ENCODE results near the gene AHCYL2.
"Not testable (repeated sequence)": the region's sequence is repeated elsewhere in the genome, so short reads cannot be mapped to it uniquely, and the experiment has no call there.

AHCYL2 gene

DNA sequence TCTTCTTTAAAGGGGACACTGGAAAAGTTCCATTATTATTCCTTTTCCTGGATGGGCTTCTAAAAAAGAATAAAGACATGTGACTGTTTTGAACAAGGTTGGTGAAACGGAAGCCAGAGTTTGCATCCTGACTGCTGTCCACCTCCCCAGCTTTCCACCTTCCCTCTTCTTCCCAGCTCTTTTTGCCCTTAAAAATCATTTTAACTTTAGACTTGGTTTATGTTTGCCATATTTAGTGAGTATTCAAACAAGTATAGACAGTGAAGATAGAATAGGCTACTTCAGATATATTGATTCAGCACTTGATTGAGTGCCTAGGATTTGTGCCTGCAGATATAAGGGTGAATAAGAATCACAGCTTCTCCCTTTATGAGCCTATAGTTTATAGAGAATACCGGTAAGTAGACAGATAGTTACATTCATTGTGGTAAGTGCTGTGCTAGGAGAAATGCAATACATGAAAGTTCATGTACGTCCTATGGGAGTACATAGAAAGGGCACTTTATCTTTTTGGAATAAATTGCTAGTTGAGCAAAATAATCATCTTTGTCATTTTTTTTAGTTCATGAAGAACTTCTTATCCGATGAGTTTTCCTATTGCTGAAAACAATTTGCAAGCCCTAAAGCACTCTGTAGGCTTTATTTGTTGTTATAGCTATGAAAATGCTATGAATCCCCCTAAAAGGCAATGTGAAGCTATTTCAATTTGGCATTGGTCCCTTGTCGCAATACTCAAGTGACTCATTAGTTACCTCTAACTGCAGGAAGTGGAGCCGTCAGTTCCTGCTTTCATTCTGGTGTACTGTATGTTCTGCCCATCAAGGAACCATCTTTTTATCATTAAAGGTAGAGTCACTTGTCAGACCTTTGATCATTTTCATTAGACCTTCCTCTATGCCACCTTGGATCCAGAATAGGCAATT, 152.2 kb downstream of the AHCYL2 start:
- DNase-seq (ENCODE audit: low read depth in 1 of 2, low spot score in 1 of 2) = no peak

DNA sequence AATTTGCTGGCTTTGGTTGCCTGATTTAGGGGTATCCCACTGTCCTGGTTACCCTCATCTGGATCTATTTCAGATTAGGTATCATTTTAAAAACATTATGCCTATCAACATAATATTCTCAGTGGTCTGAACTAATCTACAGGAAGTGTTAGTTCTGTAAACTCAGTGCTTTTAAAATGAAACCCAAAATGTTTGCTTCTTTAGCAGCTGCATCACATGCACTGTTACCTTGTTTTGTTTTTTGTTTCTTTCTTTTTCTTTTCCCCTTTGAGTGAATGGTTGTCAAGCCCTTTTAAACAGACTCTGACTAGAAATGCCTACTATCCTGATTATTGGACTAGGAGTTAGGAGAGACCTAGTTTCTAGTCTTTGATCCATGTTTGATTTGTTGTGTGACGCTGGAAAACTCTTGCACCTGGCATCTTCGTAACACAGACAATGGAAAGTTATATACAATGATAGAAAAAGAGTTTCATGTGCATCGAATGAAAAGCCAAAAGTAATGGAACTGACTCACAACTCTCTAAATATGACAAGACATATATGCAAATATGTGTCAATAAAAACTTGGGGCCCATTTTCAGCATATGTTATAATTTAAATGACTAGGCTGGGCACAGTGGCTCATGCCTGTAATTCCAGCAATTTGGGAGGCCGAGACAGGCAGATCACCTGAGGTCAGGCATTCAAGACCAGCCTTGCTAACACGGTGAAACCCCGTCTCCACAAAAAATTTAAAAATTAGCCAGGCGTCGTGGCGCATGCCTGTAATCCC, 157.1 kb downstream of the AHCYL2 start:
- DNase-seq (ENCODE audit: low read depth in 1 of 2, low spot score in 1 of 2) = no peak

DNA sequence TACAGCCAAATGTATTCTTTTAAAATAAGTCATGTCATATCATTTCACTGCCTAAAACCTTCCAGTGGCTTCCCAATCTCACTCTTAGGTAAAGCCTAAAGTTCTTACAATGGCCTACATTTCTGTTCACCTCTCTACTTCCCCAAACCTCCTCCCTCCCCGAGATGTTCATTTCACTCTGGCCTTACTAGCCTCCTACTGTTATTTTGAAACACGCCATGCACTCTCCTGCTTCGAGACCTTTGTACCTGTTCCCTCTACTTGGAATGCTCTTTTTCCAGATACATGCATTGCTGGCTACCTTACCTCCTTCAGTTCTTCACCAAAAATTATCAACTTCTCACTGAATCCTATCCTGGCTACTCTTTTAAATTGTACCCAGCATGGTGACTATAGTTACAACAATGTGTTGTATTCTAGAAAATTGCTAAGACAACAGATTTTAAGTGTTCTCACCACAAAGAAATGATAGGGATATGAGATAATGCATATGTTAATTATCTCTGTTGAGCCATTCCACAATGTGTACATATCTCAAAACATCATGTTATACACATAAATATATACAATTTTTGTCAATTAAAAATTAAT, 158.8 kb downstream of the AHCYL2 start:
- DNase-seq (ENCODE audit: low read depth in 1 of 2, low spot score in 1 of 2) = no peak

DNA sequence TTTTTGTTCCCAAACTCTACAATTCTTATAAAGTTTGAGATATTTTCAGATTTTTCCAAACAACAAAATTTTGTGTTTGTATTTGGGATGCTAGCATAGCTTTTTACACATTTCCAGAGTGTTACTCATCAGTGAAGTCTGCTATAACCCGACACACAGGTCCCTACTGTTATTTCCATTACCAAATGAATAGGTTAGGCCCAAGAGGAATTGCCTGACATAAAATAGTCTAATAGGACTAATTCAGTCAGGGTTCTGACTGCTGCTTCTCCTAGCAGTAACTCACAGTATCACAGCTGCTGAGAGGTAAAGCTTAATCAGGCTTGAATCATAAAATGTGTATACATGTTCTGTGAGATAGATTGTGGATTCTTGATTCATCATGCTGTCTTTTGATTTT, 160.3 kb downstream of the AHCYL2 start:
- no peak for DNase-seq (ENCODE audit: low read depth in 1 of 2, low spot score in 1 of 2)

DNA sequence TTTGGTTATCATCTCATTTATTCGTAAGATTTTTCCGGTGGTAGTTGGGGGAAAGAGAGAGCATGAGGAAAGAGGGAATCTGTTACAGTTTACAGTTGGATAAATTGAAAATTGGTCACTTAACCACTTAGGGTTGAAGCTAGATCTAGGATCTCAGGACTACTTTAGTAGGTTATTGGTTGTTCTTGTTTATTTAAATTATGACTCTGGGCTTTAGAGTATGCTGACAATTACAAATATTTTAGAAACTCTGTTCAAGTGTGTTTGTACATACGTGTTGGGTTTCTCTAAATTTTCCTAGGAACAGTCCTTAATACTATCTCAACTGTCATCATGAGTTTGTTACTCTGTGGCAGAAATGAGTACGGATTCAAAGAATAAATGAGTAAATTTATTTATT, 160.8 kb downstream of the AHCYL2 start:
- no peak for DNase-seq (ENCODE audit: low read depth in 1 of 2, low spot score in 1 of 2)

DNA sequence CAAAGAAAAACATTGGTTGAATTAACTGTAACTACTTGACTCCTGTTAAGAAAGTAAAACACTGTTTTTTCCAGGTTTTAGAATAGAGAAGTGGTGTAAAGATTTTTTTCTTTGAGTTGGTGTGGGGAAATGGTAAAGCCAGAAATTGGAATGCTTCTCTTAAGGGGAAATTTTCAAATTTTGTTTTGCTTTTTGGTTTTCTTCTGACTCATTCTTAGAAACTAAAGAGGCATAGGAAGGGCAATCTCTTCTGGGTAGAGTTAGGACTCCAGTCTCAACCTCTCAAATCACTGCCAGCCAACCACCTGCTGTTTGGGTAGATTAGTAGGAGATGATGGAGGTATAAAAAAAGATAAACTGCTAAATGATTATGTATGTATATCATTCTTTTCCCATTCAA, 161.7 kb downstream of the AHCYL2 start:
- DNase-seq (ENCODE audit: low read depth in 1 of 2, low spot score in 1 of 2) = no peak

DNA sequence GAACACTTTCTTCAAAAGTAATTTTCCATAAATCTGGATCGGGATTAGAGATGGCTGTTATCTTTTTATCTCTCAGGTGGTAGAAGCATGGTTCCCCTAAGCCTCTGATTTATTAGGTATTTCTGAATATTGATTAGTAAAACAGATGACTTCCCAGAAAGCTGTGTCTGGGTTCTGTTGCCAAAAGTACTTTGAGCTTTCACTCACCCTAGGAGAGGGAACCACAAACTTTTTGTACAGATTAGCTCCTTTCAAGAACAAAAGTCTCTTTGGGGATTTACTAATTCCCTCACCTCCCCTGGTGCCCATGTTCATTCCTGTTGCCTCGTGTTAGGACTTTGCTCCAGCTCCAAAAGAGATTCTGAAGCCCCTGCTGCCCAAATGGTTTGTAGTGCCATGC, 162.7 kb downstream of the AHCYL2 start:
- no peak for DNase-seq (ENCODE audit: low read depth in 1 of 2, low spot score in 1 of 2)

DNA sequence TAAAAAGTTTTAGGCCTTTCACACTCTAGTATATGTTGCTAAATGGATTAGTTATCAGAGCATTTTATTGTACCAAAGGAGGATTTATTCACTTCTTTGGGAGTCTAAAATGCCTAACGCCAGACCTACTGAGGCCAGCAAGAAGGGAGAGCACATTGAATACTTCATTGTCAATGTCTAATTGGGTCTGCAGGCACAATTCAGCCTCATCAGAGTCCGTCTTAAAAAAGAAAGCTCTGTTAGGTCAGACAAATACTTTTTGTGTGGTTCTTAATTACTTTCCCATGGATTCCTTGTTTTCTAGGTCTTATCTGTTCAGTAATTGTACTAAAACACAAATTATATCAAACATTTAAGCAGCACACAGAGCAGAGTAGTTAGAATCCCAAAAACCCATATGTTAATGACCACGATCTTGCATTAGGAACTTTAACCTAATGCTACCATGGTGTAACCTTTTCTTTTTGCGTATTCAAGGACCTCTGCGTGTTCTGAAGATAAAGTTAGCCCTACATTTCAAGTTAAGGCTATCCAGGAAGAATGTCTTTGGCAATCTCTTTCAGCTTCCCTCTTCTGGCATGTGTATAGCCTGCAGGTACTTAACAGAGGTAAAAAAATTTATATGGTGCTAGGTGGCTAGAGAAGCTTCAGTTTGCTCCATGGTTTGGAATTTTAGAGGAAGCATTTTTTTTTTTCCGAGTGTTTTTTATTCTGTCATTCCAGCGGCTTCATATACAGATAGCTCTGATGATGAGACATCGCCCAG, 163.7 kb downstream of the AHCYL2 start:
- DNase-seq (ENCODE audit: low read depth in 1 of 2, low spot score in 1 of 2) = no peak

DNA sequence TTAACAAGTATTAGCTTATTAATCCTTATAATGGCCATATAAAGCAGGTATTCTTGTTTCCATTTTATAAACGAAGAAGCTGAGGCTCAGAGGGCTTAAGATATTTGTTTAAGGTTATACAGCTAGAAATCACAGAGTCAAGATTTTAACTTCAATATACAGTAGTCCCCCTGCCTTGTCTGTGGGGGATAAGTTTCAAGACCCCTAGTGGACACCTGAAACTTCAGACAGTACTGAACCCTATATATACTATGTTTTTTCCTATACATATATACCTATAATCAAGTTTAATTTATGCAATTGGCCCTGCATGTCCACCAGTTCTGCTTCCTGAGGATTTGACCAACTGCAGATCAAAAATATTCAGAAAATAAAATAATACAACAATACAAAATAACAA, 165.0 kb downstream of the AHCYL2 start:
- no peak for DNase-seq (ENCODE audit: low read depth in 1 of 2, low spot score in 1 of 2)

DNA sequence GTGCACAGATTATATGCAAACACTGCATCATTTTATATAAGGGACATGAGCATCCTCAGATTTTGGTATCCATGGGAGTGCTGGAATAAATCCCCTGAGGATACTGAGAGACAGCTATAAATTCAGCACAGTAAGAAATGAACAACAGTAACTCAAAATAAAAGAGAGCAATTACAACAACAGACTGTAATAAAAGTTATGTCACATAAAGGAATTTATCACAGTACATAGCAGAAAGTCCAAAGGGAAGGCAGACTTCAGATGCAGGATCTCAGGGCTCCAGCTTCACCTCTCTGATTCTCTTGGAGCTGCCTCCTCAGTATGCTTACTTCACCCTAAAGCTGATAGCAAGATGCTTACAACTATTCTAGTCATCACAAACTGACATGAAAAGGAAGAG, 165.5 kb downstream of the AHCYL2 start:
- no peak for DNase-seq (ENCODE audit: low read depth in 1 of 2, low spot score in 1 of 2)

DNA sequence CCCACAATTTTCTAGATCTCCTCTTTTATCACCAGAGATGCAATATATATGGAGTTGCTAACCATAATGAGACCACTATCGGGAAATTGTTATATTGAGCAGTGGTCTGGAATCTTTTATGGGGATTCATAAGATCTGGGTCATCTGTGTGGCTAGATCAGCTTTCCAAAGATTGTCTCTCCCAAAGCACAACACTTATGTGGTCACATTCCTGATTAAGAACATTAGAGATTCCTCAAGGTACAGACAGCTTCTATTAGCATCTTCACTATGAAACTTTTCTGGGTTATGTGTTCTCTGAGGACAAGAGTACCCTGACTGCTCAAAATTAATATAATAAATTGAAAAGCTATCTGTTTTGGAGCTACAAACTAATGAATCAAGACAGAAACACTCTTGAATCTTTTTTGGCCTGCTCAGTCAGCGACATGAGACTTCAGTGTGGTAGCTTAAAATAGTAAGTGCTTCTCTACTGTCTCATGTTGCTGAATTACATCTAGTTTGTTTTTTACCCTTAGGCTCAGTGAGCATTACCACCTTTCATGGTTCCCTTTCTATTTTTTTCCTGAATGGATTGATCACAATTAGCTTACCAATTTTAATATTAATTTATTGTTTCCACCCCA, 166.8 kb downstream of the AHCYL2 start:
- no peak for DNase-seq (ENCODE audit: low read depth in 1 of 2, low spot score in 1 of 2)

DNA sequence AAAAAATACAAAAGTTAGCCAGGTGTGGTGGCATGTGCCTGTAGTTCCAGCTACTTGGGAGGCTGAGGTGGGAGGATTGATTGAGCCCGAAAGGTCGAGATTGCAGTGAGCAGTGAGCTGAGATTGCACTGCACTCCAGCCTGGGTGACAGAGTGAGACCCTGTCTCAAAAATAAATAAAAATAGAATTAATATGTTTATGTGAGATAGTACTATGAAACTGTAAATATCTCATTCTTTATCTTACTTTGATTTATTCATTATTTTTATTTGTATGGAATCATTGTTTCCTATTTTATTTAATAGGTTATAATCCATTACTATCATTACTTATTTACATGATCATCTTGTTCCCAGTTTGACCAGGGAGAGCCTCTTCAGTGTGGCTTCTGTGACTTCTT, 168.4 kb downstream of the AHCYL2 start:
- DNase-seq (ENCODE audit: low read depth in 1 of 2, low spot score in 1 of 2) = no peak

DNA sequence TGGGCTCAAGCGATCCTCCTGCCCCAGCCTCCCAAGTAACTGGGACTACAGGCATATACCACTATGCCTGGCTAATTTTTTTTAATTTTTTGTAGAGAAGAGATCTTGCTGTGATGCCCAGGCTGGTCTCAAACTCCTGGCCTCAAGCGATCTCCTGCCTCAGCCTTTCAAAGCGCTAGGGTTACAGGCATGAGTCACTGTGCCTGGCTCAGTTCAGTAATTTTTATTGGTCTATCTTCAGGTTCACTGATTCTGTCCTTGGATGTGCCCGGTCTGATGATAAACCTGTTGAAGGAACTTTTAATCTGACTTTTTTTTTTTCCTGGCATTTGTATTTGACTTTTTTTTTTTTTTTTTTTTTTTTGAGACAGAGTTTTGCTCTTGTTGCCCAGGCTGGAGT, 169.3 kb downstream of the AHCYL2 start:
- no peak for DNase-seq (ENCODE audit: low read depth in 1 of 2, low spot score in 1 of 2)

DNA sequence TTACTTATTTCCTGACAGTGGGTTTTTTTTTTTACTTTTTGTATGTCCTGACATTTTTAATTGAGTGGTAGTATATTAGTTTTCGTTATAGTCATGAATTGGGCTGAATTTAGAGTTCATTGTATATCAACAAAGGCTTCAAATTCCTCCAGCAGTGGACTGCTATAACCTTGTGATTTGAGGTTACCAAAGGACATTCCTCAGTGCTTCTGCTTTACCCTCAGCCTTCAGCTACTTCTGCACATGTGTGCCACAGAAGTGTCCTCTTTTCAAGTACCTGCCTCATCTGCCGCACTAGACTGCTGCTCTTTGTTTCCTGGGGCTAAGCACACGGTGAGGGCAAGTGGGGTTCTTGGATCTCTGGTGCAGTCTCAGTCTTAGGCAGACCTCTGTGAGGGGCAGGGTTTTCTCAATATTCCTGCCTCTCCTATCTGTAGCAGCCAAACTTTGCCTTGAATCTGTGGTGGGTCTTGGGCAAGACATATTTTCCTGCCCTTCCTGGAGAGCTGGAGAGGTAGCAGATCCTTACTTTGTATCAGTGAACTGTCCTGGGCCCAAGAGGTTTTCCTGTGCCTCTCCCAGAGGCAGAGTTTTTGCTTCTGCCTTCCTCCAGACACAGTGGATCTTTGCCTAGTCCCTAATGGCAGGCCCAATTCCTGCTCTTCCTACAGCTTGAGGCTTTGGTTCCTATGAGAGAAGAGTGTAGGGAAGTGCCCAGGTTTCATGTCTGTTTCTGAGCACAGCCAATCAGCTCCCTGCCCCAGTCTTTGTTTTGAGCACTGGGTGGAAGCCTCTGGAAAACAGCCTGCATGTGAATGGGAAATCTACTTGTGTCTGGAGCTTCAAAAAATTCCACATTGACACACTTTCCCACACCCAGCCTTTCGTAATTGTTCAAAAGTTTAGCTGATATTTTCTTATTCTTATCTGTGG, 170.4 kb downstream of the AHCYL2 start:
- no peak for DNase-seq (ENCODE audit: low read depth in 1 of 2, low spot score in 1 of 2)

DNA sequence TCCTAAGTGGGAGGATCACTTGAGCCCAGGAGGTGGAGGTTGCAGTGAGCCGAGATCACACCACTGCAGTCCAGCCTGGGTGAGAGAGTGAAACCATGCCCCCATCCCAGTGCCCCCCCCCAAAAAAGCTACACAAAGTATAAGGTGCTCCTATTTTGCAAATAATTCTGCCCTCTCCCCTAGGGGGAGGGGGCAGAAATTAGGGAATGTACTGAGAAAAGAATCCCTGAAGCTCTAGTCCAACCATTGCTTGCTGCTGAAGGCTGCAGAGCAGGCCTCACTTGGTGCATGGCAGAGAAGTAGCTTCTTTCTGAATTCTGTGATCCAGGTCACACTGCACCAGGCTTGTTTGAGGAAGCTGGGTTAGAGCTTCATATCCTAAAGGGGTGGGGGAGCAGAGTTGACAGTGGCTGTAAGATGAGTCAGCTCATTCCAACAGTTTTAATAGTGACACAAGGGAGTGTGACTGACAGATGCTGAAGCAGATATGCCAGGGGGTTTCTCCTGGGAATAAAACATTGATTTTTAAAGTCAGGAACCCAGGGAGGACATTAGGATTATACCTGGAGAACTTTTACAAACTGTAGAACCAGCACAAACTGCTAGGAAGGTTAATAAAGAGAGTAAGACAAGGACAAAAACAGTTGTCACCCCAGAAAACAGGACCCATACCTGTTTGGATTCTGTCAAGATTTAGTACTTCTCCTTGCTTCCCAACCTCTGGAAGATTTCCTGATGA, 176.6 kb downstream of the AHCYL2 start:
- no peak for DNase-seq (ENCODE audit: low read depth in 1 of 2, low spot score in 1 of 2)

DNA sequence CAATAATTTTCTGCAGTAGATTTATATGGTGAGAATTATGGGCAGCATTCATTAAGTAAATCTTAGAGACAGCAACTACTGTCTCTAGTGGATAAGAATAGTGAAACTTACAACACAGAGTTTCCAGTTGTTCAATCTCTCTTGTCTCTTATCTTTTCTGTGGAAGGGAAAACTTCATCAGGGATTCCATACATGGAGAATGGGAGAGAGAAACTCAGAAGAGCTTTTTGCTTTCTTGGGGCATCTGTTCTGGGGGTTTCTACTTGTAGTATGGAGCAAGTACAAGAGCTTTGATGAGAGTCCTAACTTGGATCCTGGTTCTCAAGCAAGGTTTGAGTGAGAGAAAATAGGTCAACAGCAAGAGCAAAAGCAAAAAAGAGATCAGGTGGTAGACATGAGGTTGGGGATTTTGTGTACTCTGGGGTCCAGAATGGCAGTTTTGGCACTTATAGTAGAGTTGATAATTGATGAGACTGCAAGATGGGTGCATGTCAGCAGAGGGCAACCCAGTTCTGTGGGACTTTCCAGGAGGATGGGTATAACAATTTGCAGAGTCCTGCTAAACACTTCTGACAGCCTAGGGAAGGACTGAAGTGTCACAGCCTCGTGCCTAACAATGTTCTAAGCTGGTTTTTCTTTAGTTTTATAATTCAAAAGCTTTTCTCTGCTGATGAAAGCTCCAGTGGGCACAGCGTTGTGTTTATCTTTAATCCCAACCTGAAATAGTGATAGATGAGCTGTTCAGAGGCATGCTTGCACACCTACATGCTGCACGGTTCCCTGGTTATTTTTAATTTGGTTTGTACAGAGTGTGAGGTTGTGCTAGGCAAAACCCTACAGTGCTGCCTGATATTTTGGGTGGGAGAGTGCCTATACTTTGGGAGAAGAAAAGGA, 177.4 kb downstream of the AHCYL2 start:
- no peak for DNase-seq (ENCODE audit: low read depth in 1 of 2, low spot score in 1 of 2)

DNA sequence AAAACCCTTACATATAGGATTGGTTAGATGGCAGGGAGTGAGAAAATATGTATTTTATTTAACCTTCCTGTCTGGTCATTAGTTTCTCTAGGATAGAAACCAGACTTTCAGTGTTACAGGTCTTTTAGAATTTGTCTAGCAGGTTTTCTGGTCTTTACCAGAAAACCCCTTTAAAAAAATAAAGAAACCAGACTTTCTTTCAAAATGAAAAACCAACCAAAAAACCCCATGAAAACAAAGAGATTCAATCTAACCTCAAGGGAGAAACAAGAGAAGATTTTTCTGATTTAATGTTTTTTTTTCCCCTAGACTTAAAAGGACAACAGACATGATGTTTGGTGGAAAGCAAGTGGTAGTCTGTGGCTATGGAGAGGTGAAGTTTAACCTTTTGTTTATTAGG, 180.7 kb downstream of the AHCYL2 start:
- DNase-seq (ENCODE audit: low read depth in 1 of 2, low spot score in 1 of 2) = no peak

DNA sequence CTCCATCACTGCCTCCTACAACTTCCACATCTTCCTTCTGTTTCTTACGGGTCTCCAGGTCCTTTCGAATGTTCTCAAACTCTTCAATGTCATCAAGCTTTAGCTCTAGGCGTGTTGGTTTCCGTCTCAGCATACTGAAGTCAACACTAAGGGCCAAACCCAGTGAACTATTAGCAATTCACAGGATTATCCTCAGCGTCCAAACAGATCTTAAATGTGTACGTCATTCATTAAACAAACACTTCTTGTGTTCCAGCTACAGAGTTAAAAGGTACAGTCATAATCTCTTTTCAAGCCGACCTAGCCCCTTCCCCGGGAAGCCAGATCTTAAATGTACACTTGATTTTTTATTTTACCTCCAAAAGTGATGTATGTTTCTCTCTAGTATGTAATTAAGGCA, 185.4 kb downstream of the AHCYL2 start:
- DNase-seq (ENCODE audit: low read depth in 1 of 2, low spot score in 1 of 2) = not testable (repeated sequence)
